ENCODE measurements around the gene CHRNG.

The CHRNG gene

DNA sequence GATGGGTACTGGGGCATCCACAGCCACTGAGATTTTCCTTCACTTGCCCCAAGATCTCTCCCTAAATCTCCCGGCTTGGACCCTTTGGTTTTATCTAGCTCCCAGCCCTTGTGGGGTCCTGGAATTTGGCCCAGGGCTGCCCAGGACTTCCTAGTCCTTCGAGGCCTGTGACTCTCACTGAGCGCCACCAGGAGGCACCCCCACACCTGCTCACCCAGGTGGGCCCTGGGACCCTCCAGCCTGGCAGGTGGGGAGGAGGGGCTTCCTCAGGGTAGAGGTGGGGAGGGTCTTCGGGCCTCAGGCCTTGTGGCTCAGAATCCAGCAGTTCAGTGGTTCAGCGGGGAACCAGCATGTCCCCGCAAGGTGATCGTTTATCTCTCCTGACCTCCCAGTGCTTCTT lies 31.2 kb upstream of the CHRNG start:
- DNase-seq, result no peak

DNA sequence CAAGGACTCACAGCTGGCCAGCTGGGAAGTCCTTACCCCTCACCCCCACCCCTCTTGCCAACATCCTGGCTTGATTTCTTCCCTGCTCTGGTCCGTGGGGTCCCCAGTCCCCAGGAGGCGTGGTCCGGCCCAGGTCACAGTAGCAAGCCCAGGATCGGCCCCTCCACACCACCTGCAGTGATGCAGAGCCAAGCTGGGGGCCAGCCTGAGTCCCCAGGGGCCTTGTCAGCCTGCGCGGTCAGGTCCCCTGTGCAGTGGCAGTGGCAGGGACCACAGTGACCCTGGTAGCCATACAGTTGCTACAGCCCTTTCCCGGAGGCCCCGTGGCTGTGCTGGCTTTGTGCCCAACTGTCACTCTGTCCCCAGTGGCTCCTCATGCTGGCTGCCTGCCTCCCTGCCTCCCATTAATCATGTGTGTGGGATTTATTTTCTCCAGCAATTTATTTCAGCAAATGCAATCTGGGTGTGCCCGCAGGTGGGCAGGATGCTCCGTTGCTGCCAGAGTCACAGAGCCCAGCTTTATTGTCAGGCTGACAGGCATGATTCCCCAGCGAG lies 28.1 kb upstream of the CHRNG start:
- DNase-seq, result no peak

- no peak for DNase-seq
Observed at GRCh38 chr2:232512602-232513001, 26.9 kb upstream of the CHRNG start.

GRCh38 chr2:232513353-232513752 lies 26.1 kb upstream of the CHRNG start:
- DNase-seq, result no peak

GRCh38 chr2:232515639-232516038 lies 23.9 kb upstream of the CHRNG start:
- no peak for DNase-seq

- DNase-seq, result no peak
Observed at GRCh38 chr2:232516551-232516950, 22.9 kb upstream of the CHRNG start.

DNA sequence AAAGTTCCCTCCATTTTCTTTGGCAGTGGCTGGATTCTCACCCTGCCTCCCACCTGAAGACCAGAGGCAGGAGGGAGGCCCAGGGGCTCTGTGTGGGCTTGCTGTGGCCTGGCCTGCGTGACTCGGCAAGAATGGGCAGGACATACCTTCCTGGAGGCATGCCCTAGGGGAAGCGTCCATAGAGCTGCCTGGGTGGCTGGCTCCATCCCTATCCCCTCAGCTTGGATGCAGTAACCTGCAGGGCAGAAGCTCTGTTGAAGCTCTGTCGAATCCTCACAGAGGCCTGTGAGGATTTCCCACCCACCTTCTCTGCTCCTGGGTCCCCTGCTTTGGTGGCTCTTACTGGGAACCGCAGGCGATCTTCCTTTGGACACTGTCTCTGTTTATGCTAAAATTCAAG lies 20.6 kb upstream of the CHRNG start:
- DNase-seq, result no peak

DNA sequence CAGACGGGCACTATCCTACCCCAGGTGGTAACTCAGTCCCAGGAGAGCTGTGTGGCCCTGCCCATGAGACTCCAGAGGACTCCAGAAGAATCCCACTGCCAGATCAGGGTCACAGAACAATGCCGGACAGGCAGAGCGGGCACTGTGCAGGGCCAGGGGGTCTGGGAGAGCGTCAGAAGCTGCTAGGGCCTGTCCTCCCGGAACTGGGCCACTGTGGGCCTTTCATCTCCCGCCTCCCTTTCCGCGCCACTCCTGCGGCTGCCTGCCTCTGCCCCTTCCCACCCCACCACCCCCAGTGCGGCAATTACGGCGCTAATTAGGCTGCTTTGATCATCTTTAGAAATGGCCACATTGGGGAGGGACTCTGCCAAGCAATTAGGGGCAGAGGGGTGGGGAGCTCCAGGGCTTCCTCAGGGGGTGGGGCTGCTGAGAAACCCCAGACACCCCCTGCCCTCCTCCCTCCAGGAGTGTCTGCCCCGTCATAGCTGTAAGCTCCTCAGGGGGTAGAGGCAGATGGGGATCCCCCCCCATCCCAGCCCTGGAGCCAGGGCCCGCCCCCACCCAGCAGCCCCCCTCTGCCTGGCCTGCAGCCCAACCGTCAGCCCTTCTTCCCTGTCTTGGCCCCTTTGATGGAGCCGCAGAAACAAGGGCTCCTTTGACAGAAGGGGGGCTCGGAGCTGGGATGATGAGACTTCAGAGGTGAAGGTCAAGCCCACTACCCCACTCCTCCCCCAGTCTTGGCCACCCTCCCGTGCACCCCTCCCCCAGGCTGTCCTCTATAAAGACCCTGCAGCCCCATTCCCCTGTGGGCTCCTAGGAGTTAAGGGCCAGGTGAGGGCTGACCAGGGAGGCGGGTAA lies 19.7 kb upstream of the CHRNG start, which contains the start of gene PRSS56:
TSS of gene PRSS56 (plus strand) at position 808 of the 858 bp plus-strand sequence. CDS start 211 bp downstream, outside the sequence.
- no peak for DNase-seq

GRCh38 chr2:232520489-232520888 lies 19.0 kb upstream of the CHRNG start:
- no peak for DNase-seq

GRCh38 chr2:232521098-232521497 lies 18.4 kb upstream of the CHRNG start:
- DNase-seq, result no peak

DNA sequence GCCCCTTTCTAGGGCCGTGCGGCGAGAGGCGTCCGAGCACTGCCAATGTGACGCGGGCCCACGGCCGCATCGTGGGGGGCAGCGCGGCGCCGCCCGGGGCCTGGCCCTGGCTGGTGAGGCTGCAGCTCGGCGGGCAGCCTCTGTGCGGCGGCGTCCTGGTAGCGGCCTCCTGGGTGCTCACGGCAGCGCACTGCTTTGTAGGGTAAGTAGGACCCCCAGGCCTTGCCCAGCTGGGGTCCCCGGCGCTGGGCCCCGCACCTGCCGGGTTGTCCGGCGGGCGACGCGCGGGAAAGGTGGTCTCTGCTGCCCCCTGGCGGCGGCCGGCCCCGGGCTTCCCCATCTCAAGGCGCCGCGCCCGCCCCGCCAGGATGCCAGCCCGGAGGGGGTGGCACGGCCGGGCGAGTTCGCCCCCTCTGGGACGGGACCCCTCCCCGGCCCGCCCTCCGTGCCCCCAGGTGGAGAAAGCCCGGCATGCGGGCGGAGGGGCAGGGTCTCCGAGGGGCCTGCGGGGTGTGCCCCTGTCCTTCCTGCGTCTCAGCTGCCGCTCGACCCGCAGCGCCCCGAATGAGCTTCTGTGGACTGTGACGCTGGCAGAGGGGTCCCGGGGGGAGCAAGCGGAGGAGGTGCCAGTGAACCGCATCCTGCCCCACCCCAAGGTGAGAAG lies 17.4 kb upstream of the CHRNG start:
- no peak for DNase-seq

GRCh38 chr2:232522623-232523401 lies 16.7 kb upstream of the CHRNG start:
- DNase-seq, result no peak

GRCh38 chr2:232523402-232523681 lies 16.1 kb upstream of the CHRNG start:
- no peak for DNase-seq

GRCh38 chr2:232523682-232524597 lies 15.6 kb upstream of the CHRNG start:
- DNase-seq, result no peak

DNA sequence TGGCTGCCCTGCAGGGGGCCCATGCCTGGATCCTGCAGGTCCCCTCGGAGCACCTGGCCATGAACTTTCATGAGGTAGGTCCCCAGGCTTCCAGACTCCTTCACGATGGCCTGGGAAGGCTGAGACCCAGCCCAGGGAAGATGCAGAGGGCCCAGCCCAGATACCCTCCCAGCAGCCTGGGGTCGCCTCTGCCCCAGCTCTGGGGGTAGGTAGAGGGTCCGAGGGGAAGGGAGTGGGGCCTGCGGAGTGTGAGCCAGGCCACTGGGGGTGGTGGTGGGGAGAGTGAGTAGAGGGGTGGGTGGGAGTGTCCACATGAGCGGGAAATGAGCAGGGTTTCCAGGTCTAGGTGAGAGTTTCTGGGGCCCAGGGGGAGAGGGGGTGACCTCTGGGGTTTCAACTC lies 14.7 kb upstream of the CHRNG start:
- no peak for DNase-seq

GRCh38 chr2:232525199-232525598 lies 14.3 kb upstream of the CHRNG start:
- no peak for DNase-seq

GRCh38 chr2:232525791-232526371 lies 13.6 kb upstream of the CHRNG start, which contains the start of gene CHRND:
CHRND (plus strand) TSS chr2:232526160; CDS start chr2:232526216, 56 bp downstream.
- DNase-seq, result peak; percentile 88

GRCh38 chr2:232526372-232526941 lies 13.0 kb upstream of the CHRNG start:
- no peak for DNase-seq

GRCh38 chr2:232527905-232528470 lies 11.5 kb upstream of the CHRNG start:
- no peak for DNase-seq

DNA sequence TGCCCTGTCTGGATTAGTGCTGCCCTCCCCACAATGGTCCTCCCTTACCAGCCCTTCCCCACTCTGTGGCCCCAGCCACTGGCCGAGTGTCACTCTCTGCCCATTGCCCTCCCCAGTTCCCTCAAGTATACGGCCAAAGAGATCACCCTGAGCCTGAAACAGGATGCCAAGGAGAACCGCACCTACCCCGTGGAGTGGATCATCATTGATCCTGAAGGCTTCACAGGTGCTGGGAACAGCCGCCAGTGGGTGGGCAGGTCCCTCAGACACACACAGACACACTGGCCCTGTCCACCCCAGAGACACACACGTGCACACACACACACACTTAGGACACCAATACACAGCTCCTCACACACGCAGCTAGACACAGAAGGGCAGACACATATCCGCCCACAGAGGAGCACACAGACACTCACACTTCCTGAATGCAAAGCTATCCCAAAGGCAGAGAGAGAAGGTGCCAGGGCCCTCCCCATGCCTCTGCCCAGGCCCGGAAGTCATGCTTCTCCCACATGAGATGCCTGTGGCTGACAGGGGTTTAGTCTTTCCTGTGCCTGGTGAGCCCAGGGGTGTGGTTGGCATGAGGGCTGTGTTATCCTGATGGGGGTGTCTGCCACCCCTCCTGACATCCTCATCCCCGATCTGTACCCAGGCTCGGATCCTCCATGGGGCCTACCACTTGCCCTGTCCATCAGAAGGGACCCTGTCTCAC lies 10.6 kb upstream of the CHRNG start:
- DNase-seq, result no peak
